GM06990 (cell line): Measurements from ENCODE around the gene SMR3B.

Experiments used
- DNase-seq: peaks from one replicate; pipeline ENCODE4 v3.0.0-alpha.2; 2011; ENCODE audit not compliant: insufficient read length; ENCODE audit errors: extremely low read depth
- H3K27me3 ChIP-seq: replicated peaks from 2 replicates; pipeline ENCODE4 v1.6.0; 2011; ENCODE audit warnings: low read length; ENCODE audit not compliant: control insufficient read depth, insufficient read depth
- H3K36me3 ChIP-seq: 2 replicates; pipeline ENCODE4 v1.5.1; 2011; ENCODE audit warnings: low read length; ENCODE audit not compliant: control insufficient read depth, insufficient read depth
- H3K4me3 ChIP-seq: replicated peaks from 2 replicates; pipeline ENCODE4 v1.5.1; 2011; ENCODE audit warnings: low read depth, mild to moderate bottlenecking, control low read depth, low read length
- TF ChIP-seq, protein P1 (sequence below): IDR thresholded peaks from 2 replicates; pipeline ENCODE4 v1.5.1; 2011; ENCODE audit warnings: low read length, control low read depth, mild to moderate bottlenecking, inconsistent platforms; ENCODE audit not compliant: insufficient read depth, poor library complexity, severe bottlenecking

Gene SMR3B

DNA sequence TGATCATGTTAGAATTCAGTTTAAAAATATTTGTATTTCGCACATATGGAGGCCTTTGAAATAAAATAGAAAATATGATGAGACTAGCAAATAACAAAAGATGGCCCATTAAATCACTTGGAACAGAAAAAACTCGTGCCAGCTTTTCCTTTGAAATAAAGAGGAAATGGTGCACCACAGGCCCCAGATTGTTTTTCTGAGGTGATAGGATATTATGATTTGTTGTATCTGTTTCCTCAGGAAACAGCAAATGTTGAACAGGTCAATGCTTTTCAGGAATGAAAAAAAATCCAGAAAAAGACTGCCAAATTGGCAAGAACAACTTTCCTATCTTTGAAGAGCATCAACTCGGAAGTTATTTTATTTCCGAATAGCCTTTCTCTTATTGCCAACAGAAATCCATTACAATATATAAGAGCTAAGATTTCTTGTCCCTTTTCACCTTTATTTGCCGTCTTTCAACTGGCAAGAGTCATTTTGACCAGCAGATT, at the start of gene SMR3B:
SMR3B (plus strand) TSS at position 441 of the 491 bp plus-strand sequence. CDS start 1,380 bp downstream, outside the sequence.
- TF ChIP-seq, protein P1, sequence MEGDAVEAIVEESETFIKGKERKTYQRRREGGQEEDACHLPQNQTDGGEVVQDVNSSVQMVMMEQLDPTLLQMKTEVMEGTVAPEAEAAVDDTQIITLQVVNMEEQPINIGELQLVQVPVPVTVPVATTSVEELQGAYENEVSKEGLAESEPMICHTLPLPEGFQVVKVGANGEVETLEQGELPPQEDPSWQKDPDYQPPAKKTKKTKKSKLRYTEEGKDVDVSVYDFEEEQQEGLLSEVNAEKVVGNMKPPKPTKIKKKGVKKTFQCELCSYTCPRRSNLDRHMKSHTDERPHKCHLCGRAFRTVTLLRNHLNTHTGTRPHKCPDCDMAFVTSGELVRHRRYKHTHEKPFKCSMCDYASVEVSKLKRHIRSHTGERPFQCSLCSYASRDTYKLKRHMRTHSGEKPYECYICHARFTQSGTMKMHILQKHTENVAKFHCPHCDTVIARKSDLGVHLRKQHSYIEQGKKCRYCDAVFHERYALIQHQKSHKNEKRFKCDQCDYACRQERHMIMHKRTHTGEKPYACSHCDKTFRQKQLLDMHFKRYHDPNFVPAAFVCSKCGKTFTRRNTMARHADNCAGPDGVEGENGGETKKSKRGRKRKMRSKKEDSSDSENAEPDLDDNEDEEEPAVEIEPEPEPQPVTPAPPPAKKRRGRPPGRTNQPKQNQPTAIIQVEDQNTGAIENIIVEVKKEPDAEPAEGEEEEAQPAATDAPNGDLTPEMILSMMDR: no peak
- Histone ChIP-seq H3K4me3 (no peak within 1 kb of the TSS), H3K36me3 (no peaks in the 10 kb centered on the region), H3K27me3 (no peaks in the 10 kb centered on the region)
- no peak for DNase-seq

DNA sequence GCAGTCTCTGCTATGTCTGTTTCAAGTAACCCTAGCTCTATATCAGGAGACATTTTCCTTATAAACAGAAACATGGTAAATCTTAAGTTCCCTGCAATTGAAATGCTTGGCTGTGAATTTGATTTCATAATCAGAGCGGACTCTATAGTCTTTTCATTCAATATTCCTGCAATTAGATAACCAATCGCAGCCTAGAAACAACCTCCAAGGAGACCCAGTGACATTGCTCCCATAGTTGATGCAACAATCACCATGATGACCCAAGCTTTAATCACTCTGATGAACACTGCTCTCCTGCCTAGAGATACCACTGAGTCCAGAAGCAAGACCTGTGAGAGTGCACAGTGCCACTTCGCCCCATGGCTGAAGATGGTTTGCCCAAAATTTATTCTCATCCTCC, 48.2 kb upstream of the SMR3B start, which contains the start of gene CABS1:
CABS1 (plus strand) TSS at position 301 of the 400 bp plus-strand sequence; CDS start at position 360, 59 bp downstream.
- DNase-seq: no peak
- Histone ChIP-seq H3K27me3 (no peaks in the 10 kb centered on the region), H3K36me3 (no peaks in the 10 kb centered on the region), H3K4me3 (no peak within 1 kb of the TSS)
- TF ChIP-seq, protein P1: no peak

DNA sequence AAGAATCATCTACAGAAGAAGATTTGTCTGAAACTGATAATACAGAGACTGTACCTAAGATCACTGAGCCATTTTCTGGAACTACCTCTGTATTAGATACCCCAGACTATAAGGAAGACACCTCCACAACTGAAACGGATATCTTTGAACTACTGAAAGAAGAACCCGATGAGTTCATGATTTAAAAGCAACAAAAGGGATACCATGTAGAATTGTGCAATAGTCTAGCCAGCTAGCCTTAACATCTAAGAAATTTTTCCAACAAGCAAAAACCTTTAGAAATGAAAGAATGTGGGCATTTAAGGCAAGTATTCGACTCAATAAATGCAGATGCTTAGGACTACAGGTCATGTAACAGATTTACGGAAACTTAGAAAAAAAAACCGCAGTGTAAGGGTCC, 46.9 kb upstream of the SMR3B start:
- Histone ChIP-seq H3K36me3 (no peaks in the 10 kb centered on the region), H3K27me3 (no peaks in the 10 kb centered on the region), H3K4me3 (no peak overlapping the region)
- TF ChIP-seq, protein P1: no peak
- DNase-seq: no peak

DNA sequence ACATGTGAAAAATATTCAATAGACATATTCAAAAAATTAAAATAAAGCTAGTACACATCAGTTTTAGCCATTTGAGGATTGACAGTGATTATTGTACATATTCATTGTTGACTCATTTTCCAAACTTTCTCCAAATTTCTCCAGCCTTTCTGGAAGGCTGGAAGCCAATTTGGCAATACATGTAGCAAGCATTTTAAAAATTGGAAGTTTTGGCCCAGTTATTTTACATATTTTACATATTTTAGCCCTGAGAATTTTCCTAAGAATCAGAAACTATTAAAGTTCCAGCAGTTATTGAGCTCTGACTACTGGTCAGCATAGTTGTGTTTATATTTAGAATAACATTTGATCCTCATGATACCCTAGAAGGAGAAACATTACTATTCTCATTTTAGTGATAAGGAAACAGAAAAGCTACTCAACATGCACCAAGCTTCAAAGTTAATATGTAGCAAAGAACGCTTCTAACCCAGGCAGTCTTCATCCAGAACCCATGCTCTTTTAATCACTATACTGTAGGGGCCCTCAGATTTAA, 45.0 kb upstream of the SMR3B start:
- Histone ChIP-seq H3K4me3 (no peak overlapping the region), H3K27me3 (no peaks in the 10 kb centered on the region), H3K36me3 (no peaks in the 10 kb centered on the region)
- DNase-seq: no peak
- TF ChIP-seq, protein P1: no peak

DNA sequence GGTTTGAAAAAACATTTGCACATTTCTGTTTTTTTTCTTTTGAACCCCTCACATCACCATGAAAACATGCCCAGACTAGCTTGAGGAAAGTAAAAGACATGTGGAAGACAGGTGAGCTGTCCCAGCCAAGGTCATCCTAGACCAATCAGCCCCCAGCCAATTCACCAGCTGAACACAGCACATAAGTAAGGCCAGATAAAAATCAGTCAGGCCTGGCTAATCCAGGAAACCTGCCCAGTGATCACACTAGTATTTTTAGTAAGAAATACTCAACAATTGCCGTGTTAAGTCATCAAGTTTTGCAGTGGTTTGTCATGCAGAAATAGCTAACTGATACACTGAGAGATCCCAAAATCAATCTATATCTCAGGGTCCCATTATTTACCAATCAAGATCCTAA, 26.7 kb upstream of the SMR3B start:
- H3K27me3 ChIP-seq: no peaks in the 10 kb centered on the region
- no peaks in the 10 kb centered on the region for H3K36me3 ChIP-seq
- TF ChIP-seq, protein P1: no peak
- H3K4me3 ChIP-seq: no peak overlapping the region
- no peak for DNase-seq
